Heart left ventricle (tissue), 13 donors: ENCODE measurements around the gene HSF5.

Experiments
- CTCF ChIP-seq, 12 donors: fragments of 200-600 bp; sonication (generic) in 4 of 12; IDR thresholded peaks; one replicate each; pipeline versions ENCODE4 v1.5.0 to v1.8.0; 2018 to 2022; ENCODE audit warnings: antibody characterized with exemption in 12 of 12, mild to moderate bottlenecking in 5 of 12
- POLR2A ChIP-seq, 2 donors: fragments of 450-650 bp; IDR thresholded peaks; one replicate each; pipeline ENCODE4 v1.6.1; 2017; ENCODE audit warnings: antibody characterized with exemption in 2 of 2, mild to moderate bottlenecking in 2 of 2, moderate library complexity in 2 of 2
- donor health status: ischemic (EF 13 %, LVEDD 7.1; RV severe dilation, severe dysfunction).
- donor health status: DM: no; HTN: yes; CAD: no.
- donor health status: DM: no; HTN: no; CAD: no.
- donor health status: ischemic (EF 25% LVEDD 6.9; RV normal size, moderate dysfunction).
- donor health status: ischemic (EF 25% LVEDD 5.7; RV mildly dilated, moderate dysfunction).
- donor health status: ischemic (EF 35%, LVEDD 5.7; RV mildly dilated, moderate dysfunction).
- donor health status: nonischemic (EF 11% LVEDD 7.7; RV severe dilation, severe dysfunction).
- donor health status: DM: yes; HTN: yes; CAD: no.
- donor health status: PGD.
- donor health status: ischemic (EF 29% LVEDD 5.4; RV normal size, mild dysfunction).
- donor health status: nonischemic (EF 23%, LVEDD 6.1; RV moderate dilation, normal function).

- TF ChIP-seq CTCF (IDR thresholded peaks at IDR 0.05), result no peak
- no peak for TF ChIP-seq POLR2A (IDR thresholded peaks at IDR 0.05)
Observed at GRCh38 chr17:58436245-58436644, 52.0 kb downstream of the HSF5 start.
